Nephron progenitor cell (in vitro differentiated cells): Measurements from ENCODE around the gene CARTPT.

Source experiments
- DNase-seq: peaks from one replicate; pipeline ENCODE4 v3.0.0; 2021
- H3K27ac Mint-ChIP-seq: 2 replicates; pipeline ENCODE4 v1.8.0; 2021; ENCODE audit warnings: mild to moderate bottlenecking, moderate library complexity, mixed read lengths
- H3K27me3 Mint-ChIP-seq: 2 replicates; pipeline ENCODE4 v1.8.0; 2021; ENCODE audit warnings: mild to moderate bottlenecking, low read depth, mixed read lengths; ENCODE audit not compliant: poor library complexity
- H3K36me3 Mint-ChIP-seq: 2 replicates; pipeline ENCODE4 v1.8.0; 2021; ENCODE audit warnings: low read depth, mixed read lengths
- H3K4me1 Mint-ChIP-seq: 2 replicates; pipeline ENCODE4 v1.8.0; 2021; ENCODE audit warnings: mixed read lengths
- H3K4me3 Mint-ChIP-seq: 2 replicates; pipeline ENCODE4 v1.8.0; 2021; ENCODE audit warnings: mild to moderate bottlenecking, moderate library complexity, mixed read lengths
- H3K9me3 Mint-ChIP-seq: 2 replicates; pipeline ENCODE4 v1.8.0; 2021; ENCODE audit warnings: mild to moderate bottlenecking, moderate library complexity, mixed read lengths
- TF ChIP-seq, protein P1 (sequence below): fragments of 200-600 bp; sonication (generic); IDR thresholded peaks from 2 replicates; pipeline ENCODE4 v1.5.0; 2021; ENCODE audit warnings: antibody characterized with exemption

The CARTPT gene

DNA sequence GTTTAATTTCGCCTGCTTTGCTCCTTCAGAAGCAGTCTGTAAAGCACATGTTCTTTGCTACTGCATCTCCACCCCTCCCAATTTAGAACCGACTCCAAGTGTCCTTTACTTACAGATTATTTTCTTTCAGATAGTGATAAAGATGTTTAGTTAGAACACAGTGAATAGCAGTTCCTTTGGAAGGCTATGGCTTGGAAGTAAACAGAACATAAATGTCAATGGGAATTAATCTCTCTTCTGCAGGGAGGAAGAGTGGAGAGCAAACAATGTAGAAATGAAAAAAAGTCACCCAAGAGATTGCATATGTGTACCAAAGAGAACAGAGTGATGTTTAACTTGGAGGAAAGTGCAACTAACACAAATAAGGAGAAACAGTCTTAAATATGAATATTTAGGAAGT, 4.2 kb upstream of the CARTPT start:
- Mint-ChIP-seq H3K4me1 (peaks cover 7% of the 10 kb centered on the region), H3K36me3 (no peaks in the 10 kb centered on the region), H3K4me3 (no peak overlapping the region), H3K27ac (no peak overlapping the region), H3K9me3 (peaks cover 5% of the 10 kb centered on the region), H3K27me3 (peaks cover 74% of the 10 kb centered on the region)
- TF ChIP-seq, protein P1, sequence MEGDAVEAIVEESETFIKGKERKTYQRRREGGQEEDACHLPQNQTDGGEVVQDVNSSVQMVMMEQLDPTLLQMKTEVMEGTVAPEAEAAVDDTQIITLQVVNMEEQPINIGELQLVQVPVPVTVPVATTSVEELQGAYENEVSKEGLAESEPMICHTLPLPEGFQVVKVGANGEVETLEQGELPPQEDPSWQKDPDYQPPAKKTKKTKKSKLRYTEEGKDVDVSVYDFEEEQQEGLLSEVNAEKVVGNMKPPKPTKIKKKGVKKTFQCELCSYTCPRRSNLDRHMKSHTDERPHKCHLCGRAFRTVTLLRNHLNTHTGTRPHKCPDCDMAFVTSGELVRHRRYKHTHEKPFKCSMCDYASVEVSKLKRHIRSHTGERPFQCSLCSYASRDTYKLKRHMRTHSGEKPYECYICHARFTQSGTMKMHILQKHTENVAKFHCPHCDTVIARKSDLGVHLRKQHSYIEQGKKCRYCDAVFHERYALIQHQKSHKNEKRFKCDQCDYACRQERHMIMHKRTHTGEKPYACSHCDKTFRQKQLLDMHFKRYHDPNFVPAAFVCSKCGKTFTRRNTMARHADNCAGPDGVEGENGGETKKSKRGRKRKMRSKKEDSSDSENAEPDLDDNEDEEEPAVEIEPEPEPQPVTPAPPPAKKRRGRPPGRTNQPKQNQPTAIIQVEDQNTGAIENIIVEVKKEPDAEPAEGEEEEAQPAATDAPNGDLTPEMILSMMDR, result no peak
- no peak for DNase-seq

DNA sequence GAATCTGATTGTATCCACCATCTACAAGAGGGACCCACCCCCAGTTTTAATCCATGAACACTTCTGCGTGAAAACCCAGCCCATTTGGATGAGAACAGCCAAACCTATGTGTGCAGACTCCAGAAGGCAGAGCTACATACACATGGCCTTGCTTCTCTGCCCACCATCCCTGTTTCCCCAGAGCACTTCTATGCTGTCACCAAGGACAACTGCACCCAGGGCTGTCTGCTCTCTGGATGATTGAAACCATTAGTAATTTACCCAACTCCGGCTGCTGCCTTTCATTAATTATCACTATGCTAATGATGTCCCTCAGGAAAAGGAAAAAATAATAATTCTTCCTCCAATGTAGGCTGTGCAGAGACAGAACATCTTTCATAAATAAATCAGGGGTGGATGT, 8.9 kb downstream of the CARTPT start:
- Mint-ChIP-seq H3K9me3 (no peaks in the 10 kb centered on the region), H3K27me3 (peaks cover 53% of the 10 kb centered on the region), H3K36me3 (no peaks in the 10 kb centered on the region), H3K4me3 (no peak overlapping the region), H3K27ac (no peak overlapping the region), H3K4me1 (no peaks in the 10 kb centered on the region)
- no peak for DNase-seq
- TF ChIP-seq, protein P1, result no peak

DNA sequence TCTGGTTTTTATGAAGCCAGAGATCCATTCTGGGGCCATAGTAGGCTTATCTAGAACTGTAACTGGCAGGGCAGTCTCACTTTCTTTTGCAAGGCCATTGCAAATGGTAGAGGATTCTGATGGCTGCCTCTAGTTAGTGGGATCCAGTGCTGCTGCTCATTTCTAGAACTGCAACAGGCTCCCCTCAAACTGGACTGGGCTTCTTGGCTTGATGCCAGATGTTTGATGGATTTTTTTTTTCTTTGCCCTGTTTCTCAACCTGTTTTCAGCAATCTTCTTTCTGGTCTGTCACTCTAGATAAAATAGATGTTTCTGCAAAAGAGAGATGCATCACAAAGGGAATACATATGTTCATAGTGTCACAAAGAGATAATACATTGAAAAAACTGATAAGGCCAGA, 11.9 kb downstream of the CARTPT start:
- H3K27ac Mint-ChIP-seq, result no peak overlapping the region

DNA sequence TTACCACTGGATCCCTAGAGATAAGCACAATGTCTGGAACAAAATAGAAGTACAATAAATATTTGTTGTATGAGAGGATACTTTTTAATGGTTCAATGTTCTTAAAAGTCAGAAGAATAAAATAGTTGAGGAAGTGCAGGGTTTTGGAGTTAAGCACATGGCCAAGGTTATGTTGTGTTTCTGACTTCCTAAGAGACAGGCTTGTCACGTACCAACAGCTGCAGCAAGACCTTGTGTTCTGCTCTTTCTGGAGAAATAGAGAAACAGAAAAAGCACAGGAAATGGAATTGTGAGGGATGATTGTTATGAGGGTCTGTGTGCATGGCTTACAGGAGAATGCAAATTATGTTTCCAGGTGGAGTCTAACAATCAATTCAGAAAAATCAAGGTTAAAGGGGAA, 12.9 kb downstream of the CARTPT start:
- TF ChIP-seq, protein P1, result no peak
- no peak overlapping the region for H3K4me3 Mint-ChIP-seq
- DNase-seq, result no peak
- H3K9me3 Mint-ChIP-seq, result no peaks in the 10 kb centered on the region
- no peak overlapping the region for H3K27ac Mint-ChIP-seq
- H3K27me3 Mint-ChIP-seq, result peaks cover 33% of the 10 kb centered on the region
- H3K4me1 Mint-ChIP-seq, result no peaks in the 10 kb centered on the region
- H3K36me3 Mint-ChIP-seq, result no peaks in the 10 kb centered on the region

More for the DNA sequence above, 11.9 kb downstream of the CARTPT start:
- TF ChIP-seq, protein P1, result no peak
- H3K27me3 Mint-ChIP-seq, result peaks cover 40% of the 10 kb centered on the region
- H3K4me1 Mint-ChIP-seq, result no peaks in the 10 kb centered on the region
- no peaks in the 10 kb centered on the region for H3K9me3 Mint-ChIP-seq
- DNase-seq, result no peak
- H3K36me3 Mint-ChIP-seq, result no peaks in the 10 kb centered on the region
- H3K4me3 Mint-ChIP-seq, result no peak overlapping the region

DNA sequence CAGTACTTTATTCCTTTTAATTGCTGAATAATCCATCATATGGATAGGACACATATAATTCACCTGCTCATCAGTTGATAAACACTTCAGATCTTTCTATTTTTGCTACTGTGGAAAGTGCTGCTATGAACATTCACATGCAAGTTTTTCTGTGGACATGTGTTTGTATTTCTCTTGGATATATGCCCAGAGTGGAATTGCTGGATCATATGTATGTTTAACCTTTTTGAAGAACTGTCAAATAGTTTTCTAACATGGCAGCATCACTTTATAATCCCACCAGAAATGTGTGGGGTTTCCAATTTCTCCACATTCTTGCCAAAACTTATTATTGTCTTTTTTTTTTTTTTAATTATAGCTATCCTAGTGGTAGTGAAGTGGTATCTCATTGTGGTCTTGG, 15.1 kb downstream of the CARTPT start:
- TF ChIP-seq, protein P1, result no peak
- Mint-ChIP-seq H3K36me3 (no peaks in the 10 kb centered on the region), H3K9me3 (no peaks in the 10 kb centered on the region), H3K4me3 (no peak overlapping the region), H3K27me3 (peaks cover 21% of the 10 kb centered on the region), H3K4me1 (no peaks in the 10 kb centered on the region), H3K27ac (no peak overlapping the region)
- no peak for DNase-seq

DNA sequence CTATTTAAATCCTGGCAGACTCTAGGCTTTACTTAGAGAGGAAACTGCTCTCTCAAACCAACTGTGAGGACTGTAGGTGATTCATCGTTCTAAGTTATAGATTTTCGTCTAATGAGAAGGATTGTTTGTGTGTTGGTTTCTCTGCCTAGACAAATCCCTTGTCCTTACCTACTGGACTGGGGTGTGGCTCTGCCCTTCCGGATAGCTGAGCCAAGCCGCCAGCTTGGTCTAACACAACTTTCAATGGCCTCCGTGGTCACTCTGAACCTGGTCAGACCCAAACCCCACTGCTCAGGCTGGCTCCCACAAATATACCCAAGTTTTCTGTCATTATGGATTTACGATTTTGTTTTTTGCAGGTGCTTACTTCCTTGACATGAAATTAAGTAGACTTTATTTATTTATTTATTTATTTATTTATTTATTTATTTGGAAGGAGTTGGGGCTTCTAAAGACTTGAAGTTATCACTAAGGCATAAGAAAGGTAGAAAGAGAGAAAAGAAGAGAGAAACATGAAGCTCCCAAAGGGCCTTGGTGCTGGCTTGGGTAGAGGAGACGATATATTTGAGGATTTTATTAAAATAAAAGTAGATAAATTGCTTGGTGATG, 19.0 kb downstream of the CARTPT start:
- Mint-ChIP-seq H3K27ac (no peak overlapping the region), H3K4me1 (peaks cover 2% of the 10 kb centered on the region), H3K9me3 (no peaks in the 10 kb centered on the region), H3K4me3 (no peak overlapping the region), H3K36me3 (no peaks in the 10 kb centered on the region), H3K27me3 (peaks cover 8% of the 10 kb centered on the region)
- TF ChIP-seq, protein P1, result no peak
- DNase-seq, result no peak
